Caki2 (cell line): Measurements from ENCODE around the gene TFAP2C. TPM values are rescaled to one million over a fixed set of nuclear protein-coding genes. Genes with fewer than 3 reads are reported as not detected.
"Not testable (repeated sequence)": the region's sequence is repeated elsewhere in the genome, so short reads cannot be mapped to it uniquely, and the experiment has no call there.

Source experiments
- DNase-seq: peaks from one replicate; pipeline ENCODE4 v3.0.0-alpha.2; 2015; ENCODE audit warnings: low read depth
- in situ Hi-C: cut with HindIII; loops from 2 replicates; pipeline ENCODE4 v1.10.0; 2016; ENCODE audit warnings: low sequenced_read_pairs, low pct_unique_long_range_greater_than_20kb, mixed read lengths
- total RNA-seq: library from RNA; depleted of rRNA; stranded (reverse); fragments of >200 nt; shearing (Covaris generic); gene quantifications from 2 replicates; pipeline ENCODE4 v1.2.3, GENCODE V29; 2014; ENCODE audit warnings: low replicate concordance

The TFAP2C gene
- total RNA-seq, 1 experiment from 2014 or later, result 7.6 TPM

DNA sequence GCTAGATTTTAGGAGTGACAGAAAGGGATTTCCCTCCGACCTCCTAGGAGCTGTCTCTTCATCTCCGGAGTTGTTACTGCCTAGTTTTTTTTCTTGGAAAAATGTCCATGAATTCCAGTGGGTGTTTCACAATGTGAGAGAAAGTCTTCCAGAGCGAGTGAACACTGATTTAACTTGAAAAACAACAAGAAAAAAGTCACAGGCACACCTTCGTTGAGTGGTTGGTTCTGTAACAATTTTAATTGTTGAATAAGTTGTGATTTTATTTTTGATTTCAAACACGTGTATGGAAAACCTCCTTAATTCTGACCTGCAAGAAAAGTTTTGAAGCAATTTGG is 2.9 kb downstream of the TFAP2C start:
- in situ Hi-C loops, result no loop called here
- no peak for DNase-seq

- in situ Hi-C loops, result no loop called here
- DNase-seq, result no peak
Measured at GRCh38 chr20:56634307-56634706, 5.2 kb downstream of the TFAP2C start.

DNA sequence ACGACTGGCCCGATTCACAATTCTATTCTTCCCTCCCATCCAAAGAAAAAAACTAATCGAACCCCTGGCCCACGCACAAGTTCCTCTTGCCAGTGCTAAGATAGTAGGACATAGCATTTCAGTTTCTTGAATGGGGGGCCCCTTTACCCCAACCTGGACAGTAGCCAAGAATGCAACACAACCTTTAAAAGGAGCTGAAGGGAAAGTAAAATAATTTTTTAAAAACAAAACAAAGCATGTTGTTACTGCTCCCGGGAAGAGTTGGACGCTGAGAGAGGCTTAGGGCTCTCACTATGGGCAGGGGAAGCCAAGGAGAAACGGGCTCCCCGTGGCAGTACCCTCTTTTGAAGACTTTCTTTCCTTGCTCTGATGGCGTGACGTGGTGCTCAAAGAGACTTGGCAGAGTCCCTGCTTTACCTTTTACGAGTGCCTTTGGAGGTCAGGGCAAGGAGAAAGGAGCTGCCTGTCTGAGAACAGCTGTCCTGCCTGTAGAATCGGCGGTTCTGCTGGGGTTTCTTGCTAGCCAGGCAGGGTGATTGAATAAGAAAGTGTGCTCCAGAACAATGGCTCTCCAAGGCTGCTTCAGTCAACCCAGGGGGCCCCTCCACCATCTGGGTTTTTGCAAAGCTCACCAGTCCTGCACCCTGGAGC is 5.8 kb downstream of the TFAP2C start:
- no peak for DNase-seq
- in situ Hi-C loops, result no loop called here

DNA sequence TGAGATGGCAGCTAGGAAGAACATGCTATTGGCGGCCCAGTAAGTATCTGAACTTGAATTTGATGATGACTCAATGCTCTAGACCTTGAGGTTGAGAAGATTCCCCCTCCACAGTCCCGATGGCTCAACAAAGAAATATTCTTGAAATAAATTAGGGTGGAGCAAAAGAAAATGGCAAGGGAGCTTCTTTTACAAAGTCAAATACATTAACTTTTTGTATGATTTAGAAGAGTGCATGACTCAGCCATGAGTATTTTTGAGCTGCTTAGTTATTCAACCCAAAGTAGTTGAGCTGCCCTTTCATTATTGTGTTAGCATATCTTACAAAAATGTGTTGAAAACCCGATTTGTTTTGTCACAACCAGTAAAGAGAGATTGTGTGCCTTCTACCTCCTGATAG is 7.6 kb downstream of the TFAP2C start:
- peak; percentile 77 for DNase-seq

GRCh38 chr20:56637576-56637975 is 8.5 kb downstream of the TFAP2C start:
- in situ Hi-C loops, result no loop called here
- no peak for DNase-seq

More for the DNA sequence above, 7.6 kb downstream of the TFAP2C start:
- in situ Hi-C loops, result no loop called here

GRCh38 chr20:56646599-56646998 is 17.5 kb downstream of the TFAP2C start:
- in situ Hi-C loops, result no loop called here
- DNase-seq, result no peak

DNA sequence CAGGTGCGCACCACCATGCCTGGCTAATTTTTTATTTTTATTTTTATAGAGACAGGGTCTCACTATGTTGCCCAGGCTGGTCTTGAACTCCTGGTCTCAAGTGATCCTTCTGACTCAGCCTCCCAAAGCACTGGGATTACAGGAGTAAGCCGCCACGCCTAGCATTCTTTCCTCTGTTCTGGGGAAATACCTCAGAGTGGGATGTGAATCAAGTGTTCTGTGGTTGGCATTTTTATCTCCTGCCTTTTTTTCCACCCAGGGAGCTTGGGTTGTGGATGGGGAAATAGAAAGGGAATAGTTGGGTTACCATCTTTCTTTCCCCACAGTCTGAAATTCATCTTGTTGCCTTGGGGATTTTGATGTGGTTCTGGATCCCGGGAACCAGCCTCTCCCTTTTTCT is 24.1 kb downstream of the TFAP2C start:
- no peak for DNase-seq
- in situ Hi-C loops, result no loop called here

DNA sequence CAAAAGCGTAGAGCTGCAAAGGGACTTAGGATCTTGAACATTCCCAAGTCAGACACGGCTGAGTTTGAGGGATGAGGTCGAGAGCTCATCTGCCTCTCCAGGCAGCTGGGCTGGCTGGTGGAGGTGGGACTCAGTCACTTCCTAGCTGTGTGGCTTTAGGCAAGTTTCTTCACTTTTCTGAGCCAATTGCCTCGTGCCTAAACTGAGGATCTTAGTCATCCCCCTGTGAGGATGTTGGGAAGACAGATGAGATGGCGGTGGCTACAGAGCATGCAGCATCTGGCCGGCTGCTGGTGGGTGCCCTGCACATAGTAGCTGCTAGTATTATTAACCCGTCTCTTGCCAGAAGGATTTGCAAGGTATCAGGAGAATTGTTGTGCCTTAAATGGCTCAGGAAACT is 27.5 kb downstream of the TFAP2C start:
- in situ Hi-C loops, result no loop called here
- no peak for DNase-seq

DNA sequence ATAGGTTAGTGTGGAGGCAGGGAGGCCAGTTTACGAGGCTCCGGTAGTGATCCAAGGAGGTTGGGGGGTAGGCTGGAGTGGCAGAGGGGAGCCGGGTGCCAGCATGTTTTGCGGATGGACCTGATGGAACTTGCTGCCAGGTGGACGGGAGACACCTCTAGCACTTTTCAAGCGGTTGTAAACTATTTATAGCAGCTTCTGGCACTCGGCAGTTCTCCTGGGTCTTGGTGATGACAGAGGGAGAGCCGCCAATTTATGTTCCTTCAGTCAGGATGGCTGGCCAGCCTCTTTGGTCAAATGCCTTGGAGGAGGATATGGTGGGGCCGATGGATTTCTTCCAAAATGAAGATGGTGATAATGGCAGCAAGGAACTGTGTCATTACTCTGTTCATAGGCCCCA is 28.8 kb downstream of the TFAP2C start:
- DNase-seq, result no peak
- in situ Hi-C loops, result no loop called here

GRCh38 chr20:56658341-56658947 is 29.3 kb downstream of the TFAP2C start:
- in situ Hi-C loops, result not testable (repeated sequence)

DNA sequence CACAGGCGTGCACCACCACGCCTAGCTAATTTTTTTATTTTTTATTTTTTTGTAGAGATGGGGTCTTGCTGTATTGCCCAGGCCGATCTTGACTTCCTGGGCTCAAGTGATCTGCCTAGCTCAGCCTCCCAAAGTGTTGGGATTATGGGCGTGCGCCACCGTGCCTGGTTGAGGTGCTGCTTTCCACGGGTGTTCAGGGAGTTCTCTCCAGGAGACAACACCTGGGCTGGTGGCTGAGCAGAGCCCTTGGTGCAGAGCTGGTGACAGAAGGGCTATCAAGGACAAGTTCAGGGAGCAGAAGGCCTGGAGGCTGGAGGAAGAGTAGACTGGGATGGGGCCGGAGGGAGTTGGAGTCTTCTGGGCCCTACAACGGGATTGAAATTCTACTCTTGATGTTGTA is 34.6 kb downstream of the TFAP2C start:
- DNase-seq, result no peak
- in situ Hi-C loops, result no loop called here

More at GRCh38 chr20:56658341-56658947, 29.3 kb downstream of the TFAP2C start:
- DNase-seq, result not testable (repeated sequence)

GRCh38 chr20:56664796-56665195 is 35.7 kb downstream of the TFAP2C start:
- DNase-seq, result no peak
- in situ Hi-C loops, result no loop called here

- no peak for DNase-seq
- in situ Hi-C loops, result no loop called here
Measured at GRCh38 chr20:56665806-56666205, 36.7 kb downstream of the TFAP2C start.

GRCh38 chr20:56673450-56673849 is 44.3 kb downstream of the TFAP2C start:
- in situ Hi-C loops, result no loop called here

GRCh38 chr20:56676001-56676400 is 46.9 kb downstream of the TFAP2C start:
- in situ Hi-C loops, result no loop called here
- no peak for DNase-seq

More at GRCh38 chr20:56673450-56673849, 44.3 kb downstream of the TFAP2C start:
- no peak for DNase-seq

- in situ Hi-C loops, result no loop called here
- DNase-seq, result no peak
Measured at GRCh38 chr20:56676679-56677078, 47.6 kb downstream of the TFAP2C start.

DNA sequence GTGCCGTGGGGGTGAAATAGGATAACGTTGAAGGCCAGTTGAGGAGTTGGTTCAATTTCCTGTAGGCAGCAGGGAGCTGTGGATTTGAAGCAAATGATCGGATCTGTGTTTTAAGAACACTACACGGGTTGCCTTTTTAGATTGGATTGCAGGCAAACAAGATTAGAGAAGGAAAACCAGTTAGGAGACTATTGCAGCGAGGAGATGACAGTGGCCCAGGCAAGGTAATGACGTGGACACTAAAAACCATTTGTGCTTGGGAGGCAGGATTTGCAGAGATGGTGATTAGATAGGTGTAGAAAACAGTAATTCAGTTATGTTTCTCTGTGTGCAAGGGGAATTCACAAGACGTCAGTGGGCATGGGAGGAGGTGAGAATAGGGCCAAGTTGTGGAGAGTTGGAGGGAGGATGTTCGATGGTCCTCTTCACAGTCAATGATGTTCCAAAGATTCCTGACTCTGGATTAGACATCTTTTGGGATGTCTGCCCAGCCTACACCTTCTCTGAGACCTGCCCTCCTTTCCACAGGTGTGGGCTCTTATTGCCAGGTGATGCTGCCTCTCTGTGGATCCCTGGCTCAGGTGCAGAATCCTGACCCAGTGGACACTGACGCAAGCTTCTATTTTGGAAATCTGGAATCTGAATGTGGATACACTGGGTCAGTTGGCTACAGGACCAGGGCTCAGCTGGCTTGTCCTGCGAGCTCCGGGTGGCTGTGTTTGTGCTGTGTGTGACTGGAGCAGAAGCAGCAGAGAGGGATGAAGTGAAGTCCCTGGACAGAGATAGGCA is 54.2 kb downstream of the TFAP2C start:
- DNase-seq, result no peak
- in situ Hi-C loops, result no loop called here

GRCh38 chr20:56685879-56686278 is 56.8 kb downstream of the TFAP2C start:
- DNase-seq, result no peak

GRCh38 chr20:56687061-56687460 is 58.0 kb downstream of the TFAP2C start:
- in situ Hi-C loops, result no loop called here
- no peak for DNase-seq

More at GRCh38 chr20:56685879-56686278, 56.8 kb downstream of the TFAP2C start:
- in situ Hi-C loops, result no loop called here
